HG03565 (cell line): Measurements from ENCODE around the gene DDX17.
"Not testable (repeated sequence)": the region's sequence is repeated elsewhere in the genome, so short reads cannot be mapped to it uniquely, and the experiment has no call there.

Experiments
- ATAC-seq: cut with Tn5 transposase; IDR thresholded peaks from one replicate; pipeline ENCODE4 v1.9.1; 2021; ENCODE audit warnings: mild to moderate bottlenecking, moderate library complexity; ENCODE audit not compliant: unreplicated experiment

The DDX17 gene

GRCh38 chr22:38494498-38494897 is 11.6 kb downstream of the DDX17 start:
- no peak for ATAC-seq

DNA sequence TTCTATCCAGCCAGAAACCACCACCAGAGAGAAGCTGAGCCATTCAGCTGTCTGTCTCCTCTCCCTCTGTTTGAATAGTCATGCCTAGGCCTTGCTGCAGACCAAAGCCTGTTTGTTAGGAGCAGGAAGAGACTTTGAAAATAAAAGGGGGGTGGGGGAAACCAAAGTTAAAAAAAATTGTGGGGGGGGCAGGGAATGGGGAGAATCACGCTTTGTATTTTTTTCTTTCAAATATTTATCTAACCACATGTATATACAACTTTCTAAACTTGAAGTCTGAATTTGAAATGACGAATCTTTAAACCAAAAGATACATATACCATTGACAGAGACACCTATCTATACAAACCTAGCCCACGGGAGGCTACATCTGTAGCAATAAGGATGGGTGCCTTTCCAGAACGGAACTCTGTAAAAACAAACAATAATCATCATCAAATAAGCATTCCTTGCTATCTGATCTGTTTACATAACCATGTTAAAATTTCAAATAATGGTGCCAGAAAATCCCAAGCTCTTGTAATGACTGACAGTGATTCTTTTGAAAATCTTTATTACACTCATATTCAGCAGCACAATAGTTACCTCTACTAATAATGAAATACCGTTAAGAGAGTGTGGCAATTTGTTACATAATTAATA is 14.3 kb downstream of the DDX17 start:
- ATAC-seq: no peak

DNA sequence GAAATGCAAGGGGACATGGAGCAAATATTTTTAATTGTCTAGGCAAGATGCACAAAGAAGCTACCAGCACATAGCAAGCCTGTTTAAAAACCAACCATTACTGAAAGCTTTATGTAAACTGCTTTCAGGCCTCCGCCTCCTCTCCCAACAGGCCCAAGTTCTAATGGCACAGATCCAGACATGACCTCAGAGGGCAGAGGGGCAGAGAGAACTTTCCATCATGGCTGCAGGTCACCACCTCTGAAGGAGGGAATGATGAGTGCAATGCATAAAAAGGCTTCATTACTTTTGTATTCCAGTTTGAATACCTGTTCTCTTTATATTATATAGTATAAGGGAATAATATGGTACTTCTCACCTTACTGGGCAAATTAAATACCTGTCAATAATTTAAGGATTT is 15.2 kb downstream of the DDX17 start:
- no peak for ATAC-seq

GRCh38 chr22:38490475-38490874 is 15.6 kb downstream of the DDX17 start:
- ATAC-seq: no peak

- no peak for ATAC-seq
These were observed 16.5 kb downstream of the DDX17 start for GRCh38 chr22:38489561-38490145.

DNA sequence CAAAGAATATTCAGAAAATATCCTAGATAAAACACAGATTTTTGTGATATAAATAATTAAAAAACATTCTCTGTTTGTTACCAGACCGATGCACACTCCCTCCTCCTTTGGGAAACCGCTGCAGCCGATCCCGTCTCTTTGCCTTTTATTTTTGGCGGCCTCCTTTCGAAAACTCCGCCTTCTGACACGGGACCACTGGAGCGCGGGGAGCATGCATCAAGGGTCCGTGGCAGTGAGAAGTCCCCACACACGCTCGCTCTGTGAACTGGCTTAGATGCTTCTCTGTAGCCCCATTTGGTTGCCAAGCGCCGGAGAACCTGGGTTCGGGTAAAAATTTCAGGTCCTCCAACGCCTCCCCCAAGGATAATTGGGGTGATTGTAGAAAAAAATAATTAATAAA is 17.0 kb downstream of the DDX17 start:
- ATAC-seq: no peak

DNA sequence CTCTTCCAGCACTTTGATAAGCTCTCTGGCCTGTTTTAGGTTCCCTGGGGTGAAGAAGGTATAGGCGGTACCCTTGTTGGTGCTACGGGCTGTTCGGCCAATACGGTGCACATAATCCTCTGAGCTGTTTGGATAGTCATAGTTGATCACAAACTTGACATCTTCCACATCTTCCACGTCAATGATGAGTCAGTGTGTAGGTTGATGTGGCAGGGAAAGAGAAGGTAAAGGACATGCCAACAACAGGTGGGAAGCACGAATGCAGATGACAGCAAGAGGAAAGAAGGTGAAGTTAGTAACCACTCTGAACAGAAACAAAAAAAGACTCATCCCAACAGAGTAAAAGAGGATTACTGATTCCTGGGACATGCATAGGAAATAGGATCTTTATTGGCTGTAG is 18.2 kb downstream of the DDX17 start:
- no peak for ATAC-seq

DNA sequence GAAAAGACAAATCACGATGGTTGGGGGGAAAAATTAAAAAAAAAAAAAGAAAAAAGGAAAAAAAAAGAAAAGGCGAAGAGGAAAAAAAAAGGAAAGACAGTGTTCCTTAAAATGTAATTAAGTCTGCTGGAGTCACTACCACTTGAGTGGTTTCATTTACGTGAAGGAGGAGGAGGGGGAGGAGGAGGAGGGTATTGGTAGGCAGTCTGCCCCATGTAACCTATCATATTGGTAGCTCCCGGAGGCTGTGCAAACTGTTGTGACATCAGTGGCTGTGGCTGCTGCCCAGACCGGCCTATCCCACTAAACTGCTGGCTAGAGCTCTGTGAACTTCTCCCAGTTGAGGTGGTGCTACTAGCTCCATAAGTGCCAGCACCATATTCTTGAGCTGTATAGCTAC is 20.3 kb downstream of the DDX17 start:
- ATAC-seq: no peak

DNA sequence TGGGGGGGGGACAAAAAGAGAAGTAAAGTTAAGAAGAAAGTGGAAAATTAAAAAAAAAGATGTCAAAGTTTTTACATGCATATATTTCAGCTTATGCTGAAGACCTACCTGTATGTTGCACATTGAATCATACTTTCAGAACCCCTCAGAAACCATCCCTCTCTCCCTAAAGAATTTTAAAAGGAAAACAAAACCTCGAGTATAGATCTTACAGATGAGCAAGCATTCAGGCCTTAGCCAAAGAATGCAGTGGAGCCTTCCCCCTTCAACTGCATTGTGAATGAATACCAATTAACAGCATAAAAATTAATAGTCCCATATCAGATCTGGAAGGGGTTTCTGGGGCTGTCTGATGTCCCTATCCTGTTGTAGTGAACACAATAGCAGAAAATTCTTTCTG is 21.9 kb downstream of the DDX17 start:
- no peak for ATAC-seq

GRCh38 chr22:38482662-38483308 is 23.3 kb downstream of the DDX17 start:
- ATAC-seq: no peak

- ATAC-seq: no peak
These were observed 24.2 kb downstream of the DDX17 start for GRCh38 chr22:38481871-38482332.

DNA sequence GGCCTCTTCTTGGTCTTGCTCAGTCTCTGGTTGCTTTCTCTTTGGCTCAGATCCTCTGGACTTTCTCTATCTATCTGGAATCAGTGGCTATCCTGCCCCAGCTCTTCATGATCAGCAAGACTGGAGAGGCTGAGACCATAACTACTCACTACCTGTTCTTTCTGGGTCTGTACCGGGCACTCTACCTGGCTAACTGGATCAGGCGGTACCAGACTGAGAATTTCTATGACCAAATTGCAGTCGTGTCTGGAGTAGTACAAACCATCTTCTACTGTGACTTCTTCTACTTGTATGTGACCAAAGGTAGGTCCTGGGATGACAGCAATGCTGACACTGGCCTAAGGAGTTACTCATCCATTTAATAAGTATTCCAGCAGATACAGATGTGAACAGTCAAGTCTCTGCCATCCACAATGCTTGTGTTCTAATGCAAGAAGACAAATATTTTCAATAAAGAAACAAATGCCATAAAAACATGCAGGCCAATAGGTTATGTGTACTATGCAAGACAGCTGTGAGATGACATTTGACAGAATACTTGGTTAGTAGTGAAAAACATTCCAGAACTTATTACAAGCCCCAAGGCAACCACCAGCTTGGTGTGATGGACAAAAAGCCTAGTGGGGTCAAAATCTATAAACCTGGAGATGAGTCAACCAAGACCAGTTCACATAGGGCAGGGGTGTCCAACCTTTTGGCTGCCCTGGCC is 24.8 kb downstream of the DDX17 start:
- no peak for ATAC-seq

DNA sequence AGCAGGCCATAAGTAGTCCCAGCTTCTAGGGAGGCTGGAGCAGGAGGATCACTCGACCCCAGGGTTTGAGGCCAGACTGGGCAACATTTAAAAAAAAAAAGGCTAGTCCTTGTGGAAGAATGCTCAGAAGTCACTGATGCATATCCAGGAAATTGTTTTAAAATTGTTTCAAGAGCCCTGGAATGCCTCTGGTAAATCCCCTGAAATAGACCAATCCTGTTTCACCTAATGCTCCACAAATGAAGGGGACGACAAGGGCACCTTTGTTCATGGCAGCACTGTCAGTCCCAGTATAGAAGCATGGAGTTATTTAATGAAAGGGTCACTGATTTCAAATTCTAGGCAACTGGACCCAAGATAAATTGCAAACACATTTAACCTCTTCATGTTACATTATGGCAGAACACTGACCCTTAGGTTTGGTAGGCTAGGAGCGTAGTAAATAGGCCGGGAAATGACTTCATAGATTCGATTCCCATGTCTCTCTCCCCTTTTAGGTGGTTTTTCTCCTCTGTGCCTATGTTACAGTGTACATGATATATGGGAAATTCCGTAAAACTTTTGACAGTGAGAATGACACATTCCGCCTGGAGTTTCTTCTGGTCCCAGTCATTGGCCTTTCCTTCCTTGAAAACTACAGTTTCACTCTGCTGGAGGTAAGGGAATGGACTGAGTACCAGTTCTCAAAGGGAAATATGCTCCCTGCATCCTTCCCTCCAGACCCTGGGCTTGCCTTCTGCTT is 26.8 kb downstream of the DDX17 start:
- no peak for ATAC-seq

- ATAC-seq: no peak
These were observed 28.5 kb downstream of the DDX17 start for GRCh38 chr22:38477585-38477984.

DNA sequence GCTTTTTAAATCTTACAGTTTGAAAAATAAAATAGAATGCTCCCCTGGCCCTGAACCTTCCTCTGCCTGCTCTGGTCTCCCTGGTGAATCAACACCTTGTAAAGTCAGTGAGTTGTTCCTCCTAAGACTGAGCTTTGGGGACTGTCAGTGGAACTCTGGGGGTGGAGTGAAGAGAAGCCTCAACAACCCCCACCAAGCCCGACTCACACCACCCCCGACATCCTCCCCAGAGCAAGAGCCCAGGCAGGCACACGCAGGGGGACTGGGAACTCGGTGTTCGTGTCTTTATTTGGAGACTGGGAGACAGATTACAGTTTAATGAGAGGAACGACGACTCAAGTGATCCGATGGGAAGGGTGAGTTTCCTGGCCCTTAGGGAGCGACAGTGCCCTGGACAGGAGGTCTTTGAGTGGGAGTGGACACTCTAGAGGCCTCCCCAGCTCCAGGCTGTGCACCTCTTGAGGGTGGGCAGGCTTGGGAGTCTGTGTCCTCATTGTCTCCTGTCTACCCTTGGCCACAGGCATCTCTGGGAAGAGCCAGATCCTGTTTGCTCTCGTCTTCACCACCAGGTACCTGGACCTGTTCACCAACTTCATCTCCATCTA is 32.0 kb downstream of the DDX17 start:
- no peak for ATAC-seq

DNA sequence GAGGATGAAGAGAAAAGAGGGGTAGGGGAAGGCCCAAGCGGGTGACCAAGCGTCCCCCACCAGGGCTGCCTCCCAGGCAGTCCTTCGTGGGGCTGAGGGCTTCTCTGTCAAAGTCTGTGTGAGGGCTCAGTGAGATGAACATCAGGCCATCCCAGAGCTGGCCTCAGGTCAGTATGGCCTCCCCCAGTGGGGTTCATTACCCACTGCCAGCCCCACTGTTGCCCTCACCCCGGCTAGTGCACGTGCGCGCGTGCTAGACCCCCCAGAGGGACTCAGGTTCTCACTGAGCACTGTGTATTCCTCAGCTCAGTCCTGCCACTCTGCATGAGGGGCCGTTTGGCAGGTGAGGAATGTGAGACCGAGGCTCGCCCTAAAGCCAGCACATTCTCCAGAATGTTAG is 34.9 kb downstream of the DDX17 start:
- ATAC-seq: no peak

DNA sequence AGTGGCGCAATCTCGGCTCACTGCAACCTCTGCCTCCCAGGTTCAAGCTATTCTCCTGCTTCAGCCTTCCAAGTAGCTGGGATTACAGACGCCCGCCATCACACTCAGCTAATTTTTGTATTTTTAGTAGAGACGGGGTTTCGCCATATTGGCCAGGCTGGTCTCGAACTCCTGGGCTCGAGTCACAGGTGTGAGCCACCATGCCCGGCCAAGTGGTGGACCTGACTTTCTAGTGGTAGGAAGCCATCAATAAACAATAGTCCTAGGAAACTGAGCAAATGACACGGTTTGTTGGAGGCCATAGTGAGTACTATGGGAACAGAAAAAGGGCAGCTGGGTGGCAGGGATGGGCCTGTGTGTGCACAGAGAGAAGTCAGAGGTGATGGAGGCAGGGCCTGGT is 35.9 kb downstream of the DDX17 start:
- ATAC-seq: not testable (repeated sequence)

DNA sequence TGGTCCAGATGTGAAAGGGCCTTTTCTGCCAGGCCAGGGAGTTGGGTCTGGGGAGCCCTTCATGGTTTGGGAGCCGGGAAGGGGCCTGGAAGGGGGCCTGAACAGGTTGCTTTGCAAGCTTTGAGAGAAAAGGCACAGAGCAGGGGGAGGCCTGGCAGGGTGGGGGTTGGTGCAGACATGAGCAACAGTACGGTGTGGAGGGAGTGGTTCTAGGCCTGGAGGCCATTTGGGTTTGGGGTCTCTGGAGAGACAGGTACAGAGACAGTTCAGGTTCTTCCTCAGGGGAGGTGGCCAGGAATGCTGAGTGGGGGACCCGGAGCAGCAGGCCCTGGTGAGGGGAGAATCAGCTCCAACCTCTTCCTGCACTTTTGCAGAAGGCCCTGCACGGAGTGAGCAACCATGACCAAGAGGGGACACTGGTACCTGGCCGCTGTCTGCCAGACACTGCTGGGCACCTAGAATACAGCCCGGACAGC is 36.8 kb downstream of the DDX17 start:
- no peak for ATAC-seq

DNA sequence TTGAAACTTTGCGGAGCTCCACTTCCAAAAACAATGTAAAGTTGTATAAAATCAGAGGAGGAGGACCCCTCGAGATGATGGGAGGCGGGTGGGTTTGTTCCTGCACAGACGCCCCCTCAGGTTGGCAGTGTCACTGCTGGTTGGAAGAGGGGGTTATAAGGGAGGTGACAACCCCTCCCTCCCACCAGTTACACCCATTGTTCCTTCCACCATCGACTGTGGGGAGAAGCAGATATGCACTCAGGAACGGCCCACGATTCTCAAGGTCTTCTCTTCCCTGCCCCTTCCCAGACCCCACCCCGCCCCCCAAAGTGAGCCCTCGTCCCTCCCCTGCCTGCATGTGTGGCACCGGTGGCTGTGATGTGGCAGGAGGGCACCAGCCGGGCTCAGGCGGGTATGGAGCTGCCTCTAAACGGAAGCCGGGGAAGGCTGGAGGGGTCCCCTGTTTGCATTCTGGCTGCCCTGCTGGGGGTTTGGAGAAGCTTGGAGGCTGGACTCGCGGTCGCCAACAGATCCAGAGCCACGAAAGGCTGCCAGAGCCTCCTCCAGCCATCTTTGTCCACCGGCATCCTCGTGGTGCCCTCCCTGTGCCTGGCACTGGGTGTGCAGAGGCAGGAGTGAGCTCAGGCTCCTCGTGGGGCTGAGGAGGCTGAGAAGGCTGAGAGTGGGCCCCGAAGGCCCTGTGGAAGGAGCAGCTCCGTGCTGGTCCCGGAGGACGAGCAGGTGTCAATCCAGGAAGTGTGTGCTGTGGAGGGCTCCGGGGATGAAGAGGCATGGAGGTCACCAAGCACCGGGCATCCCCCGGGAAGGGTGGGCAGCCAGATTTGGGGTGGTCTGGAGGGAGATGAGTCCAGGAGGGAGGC is 37.4 kb downstream of the DDX17 start:
- no peak for ATAC-seq
